ENCODE data around the gene JOSD2.
"Not testable (repeated sequence)": the region's sequence is repeated elsewhere in the genome, so short reads cannot be mapped to it uniquely, and the experiment has no call there.

The JOSD2 gene

DNA sequence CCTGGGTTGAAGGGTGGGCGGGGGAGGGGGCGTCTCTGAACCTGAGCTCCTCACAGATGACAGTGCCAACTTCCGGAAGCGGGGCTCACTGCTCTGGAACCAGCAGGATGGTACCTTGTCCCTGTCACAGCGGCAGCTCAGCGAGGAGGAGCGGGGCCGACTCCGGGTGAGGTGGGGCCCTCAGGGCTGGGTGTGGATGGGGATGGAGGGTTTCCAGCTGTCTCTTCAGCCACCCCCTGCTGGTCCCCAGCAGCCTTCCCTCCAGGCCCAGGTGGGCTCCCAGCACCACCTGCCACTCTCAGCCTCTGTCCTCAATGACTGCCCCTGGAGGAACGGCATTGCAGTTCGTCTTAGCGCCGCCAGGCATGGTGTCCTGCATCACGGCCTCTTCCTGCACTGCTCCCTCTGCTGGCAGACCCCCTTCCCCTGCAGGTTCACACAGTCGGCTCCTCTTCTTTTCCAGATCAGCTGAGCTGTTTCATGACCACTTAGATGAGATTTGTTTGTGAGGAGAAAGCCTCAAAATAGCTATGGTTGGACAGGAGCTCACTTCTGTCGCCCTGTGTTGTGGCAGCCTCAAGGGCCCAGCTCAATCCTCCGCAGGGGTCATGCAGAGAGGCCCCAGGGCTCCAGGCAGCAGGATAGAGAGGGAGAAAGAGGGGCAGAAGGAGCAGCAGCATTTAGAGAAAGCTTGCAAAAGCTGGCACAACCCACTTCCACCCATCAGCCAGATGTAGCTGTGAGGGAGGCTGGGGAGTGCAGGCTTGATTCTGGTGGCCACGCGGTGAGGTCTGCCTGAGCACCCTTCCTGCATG is 31.9 kb downstream of the JOSD2 start:
- DNase-seq (ENCODE audit: low read depth in 4 of 4, low spot score in 1 of 4), result no peak

DNA sequence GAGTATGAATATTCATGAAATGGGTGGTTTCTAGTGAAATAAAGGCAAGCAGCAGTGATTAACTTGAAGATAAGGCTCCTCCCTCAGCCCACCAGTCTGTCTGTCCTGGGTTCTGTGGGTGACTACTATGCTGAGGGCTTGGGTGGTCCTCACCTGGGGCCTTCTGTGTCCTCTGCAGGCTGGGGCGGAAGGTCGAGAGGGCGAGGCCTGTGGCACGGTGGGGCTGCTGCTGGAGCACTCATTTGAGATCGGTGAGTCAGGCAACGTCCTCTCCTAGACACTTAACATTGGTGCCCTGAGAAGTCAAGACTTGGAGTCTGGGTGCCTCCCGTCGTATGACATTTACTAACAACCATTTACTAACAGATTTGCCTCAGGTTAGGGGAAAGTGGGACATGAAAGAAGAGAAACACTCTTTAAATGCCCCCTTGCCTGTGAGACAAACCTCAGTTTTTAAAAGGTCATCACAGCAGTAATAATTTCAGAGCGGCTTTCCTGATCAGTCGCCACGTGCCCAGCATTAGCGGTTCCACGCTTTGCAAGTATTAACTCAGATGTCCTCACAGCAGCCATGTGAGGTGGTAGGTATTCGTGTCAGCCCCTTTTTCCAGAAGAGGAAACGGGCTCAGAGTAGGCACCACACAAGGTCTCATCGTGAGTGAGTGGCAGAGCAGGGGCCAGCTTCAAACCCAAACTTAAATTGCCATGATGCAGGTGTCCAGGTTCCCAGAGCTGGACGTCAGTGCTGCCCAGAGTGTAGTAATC is 33.1 kb downstream of the JOSD2 start:
- DNase-seq (ENCODE audit: low read depth in 4 of 4, low spot score in 1 of 4), result no peak

DNA sequence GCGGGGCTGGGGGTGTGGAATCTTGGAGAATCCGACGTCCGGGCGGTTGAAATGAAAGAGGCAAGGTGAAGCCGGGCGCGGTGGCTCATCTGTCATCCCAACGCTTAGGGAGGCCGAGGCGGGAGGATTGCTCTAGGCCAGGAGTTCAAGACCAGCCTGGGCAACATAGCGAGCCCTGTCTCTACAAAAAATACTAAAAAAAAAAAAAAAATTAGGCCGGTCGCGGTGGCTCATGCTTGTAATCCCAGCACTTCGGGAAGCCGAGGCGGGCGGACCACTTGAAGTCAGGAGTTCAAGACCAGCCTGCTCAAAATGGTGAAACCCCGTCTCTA is 34.1 kb downstream of the JOSD2 start:
- DNase-seq (ENCODE audit: low read depth in 4 of 4, low spot score in 1 of 4), result no peak

DNA sequence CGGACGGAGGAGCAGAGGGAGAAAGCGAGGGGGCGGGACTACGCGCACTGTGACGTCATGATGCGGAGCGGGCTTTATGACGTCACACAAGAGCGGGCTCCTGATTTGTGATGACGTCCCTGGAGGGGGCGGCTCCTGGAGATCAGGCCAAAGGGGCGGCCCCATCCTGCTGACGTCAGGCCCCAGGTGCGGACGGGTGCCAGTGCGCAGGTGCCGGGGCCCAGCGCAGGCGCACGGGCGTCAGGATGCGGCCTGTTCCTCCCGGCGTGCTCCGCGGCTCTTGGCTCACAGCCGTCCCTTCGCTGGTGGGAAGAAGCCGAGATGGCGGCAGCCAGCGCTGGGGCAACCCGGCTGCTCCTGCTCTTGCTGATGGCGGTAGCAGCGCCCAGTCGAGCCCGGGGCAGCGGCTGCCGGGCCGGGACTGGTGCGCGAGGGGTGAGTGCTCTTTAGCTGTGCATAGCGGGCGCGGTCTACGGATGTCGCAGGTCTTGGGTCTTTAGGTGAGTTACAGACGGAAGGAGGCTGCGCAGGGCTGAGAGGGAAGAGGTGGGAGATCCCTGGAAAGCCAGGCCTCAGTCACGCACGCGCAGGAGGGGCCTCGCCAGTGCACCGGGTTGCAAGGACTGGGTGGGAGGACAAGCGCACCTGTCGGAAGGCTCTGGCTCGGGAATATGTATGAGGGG is 34.6 kb downstream of the JOSD2 start, which contains the start of the genes EMC10 and GARIN5A:
Gene EMC10, plus strand, starts transcription at position 284 of the 683 bp plus-strand sequence. Its CDS starts 38 bp downstream, at position 322.
Gene GARIN5A, minus strand, starts transcription at position 625 of the 683 bp plus-strand sequence. Its CDS starts 460 bp downstream, at position 165.
- DNase-seq (ENCODE audit: low read depth in 4 of 4, low spot score in 1 of 4), result peak; percentile 74 to 93 (median 87)

GRCh38 chr19:50475736-50476223 is 35.2 kb downstream of the JOSD2 start:
- no peak for DNase-seq (ENCODE audit: low read depth in 4 of 4, low spot score in 1 of 4)

GRCh38 chr19:50475101-50475568 is 35.9 kb downstream of the JOSD2 start:
- DNase-seq (ENCODE audit: low read depth in 4 of 4, low spot score in 1 of 4), result no peak

- DNase-seq (ENCODE audit: low read depth in 4 of 4, low spot score in 1 of 4), result not testable (repeated sequence)
Measured at GRCh38 chr19:50473336-50473735, 37.7 kb downstream of the JOSD2 start.

GRCh38 chr19:50468818-50469217 is 42.2 kb downstream of the JOSD2 start:
- DNase-seq (ENCODE audit: low read depth in 4 of 4, low spot score in 1 of 4), result no peak

- DNase-seq (ENCODE audit: low read depth in 4 of 4, low spot score in 1 of 4), result no peak
Measured at GRCh38 chr19:50467566-50467965, 43.4 kb downstream of the JOSD2 start.

- no peak for DNase-seq (ENCODE audit: low read depth in 4 of 4, low spot score in 1 of 4)
Measured at GRCh38 chr19:50466706-50467039, 44.3 kb downstream of the JOSD2 start.

- no peak for DNase-seq (ENCODE audit: low read depth in 4 of 4, low spot score in 1 of 4)
Measured at GRCh38 chr19:50465986-50466705, 44.8 kb downstream of the JOSD2 start.

- DNase-seq (ENCODE audit: low read depth in 4 of 4, low spot score in 1 of 4), result no peak
Measured at GRCh38 chr19:50465000-50465399, 46.0 kb downstream of the JOSD2 start.

DNA sequence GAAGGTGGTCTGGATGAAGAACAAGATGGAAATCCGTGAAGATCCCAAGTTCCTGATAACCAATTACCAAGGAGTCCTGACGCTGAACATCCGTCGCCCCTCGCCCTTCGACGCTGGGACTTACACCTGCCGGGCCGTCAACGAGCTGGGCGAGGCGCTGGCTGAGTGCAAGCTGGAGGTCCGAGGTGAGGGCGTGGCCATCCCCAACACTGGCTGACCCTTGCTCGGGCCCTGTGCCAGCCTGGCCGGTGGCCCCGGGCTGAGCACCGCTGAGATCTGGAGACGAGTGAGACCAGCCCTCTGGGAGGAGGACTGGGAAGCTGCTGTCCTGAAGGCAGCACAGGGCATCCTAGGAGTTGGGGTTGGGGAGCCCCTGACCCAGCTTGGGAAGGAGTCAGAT is 46.6 kb downstream of the JOSD2 start:
- DNase-seq (ENCODE audit: low read depth in 4 of 4, low spot score in 1 of 4), result no peak

DNA sequence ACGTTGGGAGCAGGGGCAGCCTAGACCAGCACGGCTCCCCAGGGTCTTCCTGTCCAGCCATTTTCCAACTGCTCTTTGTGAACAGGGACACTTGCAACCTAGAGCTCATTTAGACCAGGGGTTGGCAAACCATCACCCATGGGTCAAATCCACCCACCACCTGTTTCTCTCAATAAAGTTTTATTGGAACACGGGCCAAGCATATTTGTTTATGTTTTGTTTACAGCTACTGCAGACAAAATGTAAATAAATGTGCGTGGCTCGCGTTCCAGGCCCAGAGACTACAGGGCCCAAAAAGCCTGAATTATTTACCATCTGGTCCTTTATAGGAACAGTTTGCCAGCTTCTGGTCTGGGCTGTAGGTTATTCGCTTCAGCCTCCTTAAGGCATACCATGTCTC is 48.0 kb downstream of the JOSD2 start:
- no peak for DNase-seq (ENCODE audit: low read depth in 4 of 4, low spot score in 1 of 4)

DNA sequence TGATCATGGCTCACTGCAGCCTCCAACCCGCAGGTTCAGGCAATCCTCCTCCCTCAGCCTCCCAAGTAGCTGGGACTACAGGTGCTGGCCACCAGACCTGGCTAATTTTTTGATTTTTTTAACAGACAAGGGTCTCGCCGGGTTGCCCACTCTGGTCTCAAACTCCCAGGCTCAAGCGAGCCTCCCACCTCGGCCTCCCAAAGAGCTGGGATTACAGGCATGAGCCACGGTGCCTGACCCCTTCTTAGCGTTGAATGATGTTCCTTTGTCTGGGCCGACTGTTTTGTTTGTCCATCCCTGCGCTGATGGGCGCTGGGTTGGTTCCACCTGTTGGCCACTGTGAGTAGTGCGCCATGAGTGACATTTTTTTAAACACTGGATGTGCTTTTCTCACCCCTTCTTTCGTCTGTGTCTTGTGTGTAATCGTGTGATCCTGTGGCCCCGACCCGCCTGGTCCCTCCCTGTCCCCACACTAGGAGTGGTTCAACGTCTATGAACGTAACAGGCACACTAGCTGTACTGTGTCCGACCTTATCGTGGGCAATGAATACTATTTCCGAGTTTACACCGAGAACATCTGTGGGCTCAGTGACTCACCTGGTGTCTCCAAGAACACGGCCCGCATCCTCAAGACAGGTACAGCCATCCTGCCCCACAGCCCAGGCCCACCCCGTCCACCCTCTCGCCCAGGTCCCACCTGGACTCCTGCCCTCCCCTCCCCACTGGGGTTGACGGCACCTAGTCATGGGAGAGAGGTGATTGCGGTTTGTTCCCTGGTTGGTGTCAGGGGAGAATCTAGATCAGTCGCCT is 49.7 kb downstream of the JOSD2 start:
- peak in 2 of 4 experiments; percentile 30 for DNase-seq (ENCODE audit: low read depth in 4 of 4, low spot score in 1 of 4)

- DNase-seq (ENCODE audit: low read depth in 4 of 4, low spot score in 1 of 4), result no peak
Measured at GRCh38 chr19:50460161-50460765, 50.7 kb downstream of the JOSD2 start.

GRCh38 chr19:50459638-50460037 is 51.4 kb downstream of the JOSD2 start:
- DNase-seq (ENCODE audit: low read depth in 4 of 4, low spot score in 1 of 4), result no peak

- no peak for DNase-seq (ENCODE audit: low read depth in 4 of 4, low spot score in 1 of 4)
Measured at GRCh38 chr19:50459067-50459456, 51.9 kb downstream of the JOSD2 start.

DNA sequence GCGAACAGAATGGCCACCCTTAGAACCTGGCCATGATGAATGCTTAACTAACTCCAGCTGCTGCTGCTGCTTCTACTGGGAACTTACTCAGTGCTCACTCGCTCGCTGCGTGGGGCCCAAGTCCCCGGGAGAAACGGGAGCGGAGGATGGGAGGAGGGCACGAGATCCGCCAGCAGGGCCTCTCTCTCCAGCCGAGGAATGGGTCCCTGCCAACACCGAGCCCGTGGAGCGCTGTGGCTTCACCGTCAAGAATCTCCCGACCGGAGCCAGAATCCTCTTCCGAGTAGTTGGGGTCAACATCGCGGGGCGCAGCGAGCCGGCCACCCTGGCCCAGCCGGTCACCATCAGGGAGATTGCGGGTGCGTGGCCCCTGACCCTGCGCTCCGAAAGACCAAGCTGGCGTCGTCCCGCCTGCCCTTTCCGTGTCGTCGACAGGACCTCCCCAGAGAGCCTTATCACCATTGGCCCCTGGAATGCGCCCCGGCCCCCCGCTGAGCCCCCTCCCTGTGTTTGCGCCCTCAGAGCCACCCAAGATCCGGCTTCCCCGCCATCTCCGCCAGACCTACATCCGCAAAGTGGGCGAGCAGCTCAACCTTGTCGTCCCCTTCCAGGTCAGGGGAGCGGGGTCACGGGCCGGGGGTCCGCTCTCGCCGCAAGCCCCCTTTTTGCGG is 52.5 kb downstream of the JOSD2 start:
- DNase-seq (ENCODE audit: low read depth in 4 of 4, low spot score in 1 of 4), result no peak
